HCT116 (cell line): ENCODE measurements around the gene NKX2-8. TPM values are rescaled to one million over a fixed set of nuclear protein-coding genes. Genes with fewer than 3 reads are reported as not detected.

Experiments used
- ATAC-seq: fragments of 200-7000 bp; cut with Tn5 transposase; 2 replicates; pipeline ENCODE4 v1.9.1; 2020; ENCODE audit warnings: mild to moderate bottlenecking, moderate library complexity
- Bru-seq: library from RNA; stranded (reverse); fragments of 400-500 nt; gene quantifications from one replicate; lab custom pipeline; 2021; lab: Mats Ljungman, UMichigan
- BruChase-seq, 2 experiments: library from RNA; stranded (reverse); fragments of 400-500 nt; gene quantifications; one replicate each; lab custom pipeline; 2021; lab: Mats Ljungman, UMichigan
- BruUV-seq: library from RNA; stranded (reverse); fragments of 400-500 nt; replicated peaks from 2 replicates; lab custom pipeline; 2021; lab: Mats Ljungman, UMichigan
- CTCF ChIA-PET: fragments of 300-600 bp; sonication (Branson Sonifier 250); formaldehyde crosslinking; loops from one replicate; lab custom pipeline; 2021; ENCODE audit warnings: antibody characterized with exemption; lab: Charles Lee
- POLR2A ChIA-PET: fragments of 300-600, 350-600 bp; sonication (Branson Sonifier 250); formaldehyde crosslinking; loops from one replicate; lab custom pipeline; 2021; ENCODE audit warnings: antibody characterized with exemption; lab: Charles Lee
- RAD21 ChIA-PET, 2 experiments: fragments of 300-600 bp; sonication (Branson Sonifier 250); formaldehyde crosslinking; loops; one replicate each; lab custom pipeline; 2023; ENCODE audit warnings: low total read pairs in 2 of 2; ENCODE audit not compliant: uncharacterized antibody in 2 of 2, unreplicated experiment in 2 of 2, low non-redundant PET in 1 of 2; lab: Charles Lee
- DNase-seq: peaks from one replicate; pipeline ENCODE4 v3.0.0-alpha.2; 2010; ENCODE audit warnings: low read depth, low spot score
- H2AFZ ChIP-seq: fragments of 200-600 bp; shearing (Covaris generic), sonication (generic); 2 replicates; pipeline ENCODE4 v1.6.1; 2017; ENCODE audit warnings: low read depth, mixed run types, mixed read lengths, antibody characterized with exemption, low read length; ENCODE audit not compliant: poor library complexity, severe bottlenecking
- H3K27ac ChIP-seq: 2 replicates; pipeline ENCODE4 v1.5.1; 2012; ENCODE audit warnings: low read depth, low read length
- H3K27me3 ChIP-seq: fragments of 200-600 bp; sonication (generic); 2 replicates; pipeline ENCODE4 v1.6.1; 2016; ENCODE audit warnings: mixed run types, low read length, mixed read lengths; ENCODE audit not compliant: insufficient read depth
- H3K36me3 ChIP-seq, 2 experiments: fragments of 200-500 bp in 1 of 2; fragments of 200-600 bp in 1 of 2; sonication (Bioruptor generic) in 1 of 2; sonication (generic) in 1 of 2; 2 replicates each; pipeline versions ENCODE4 v1.5.1 to v1.6.1; 2014 to 2016; ENCODE audit warnings: low read length in 2 of 2, inconsistent platforms in 1 of 2, mixed read lengths in 1 of 2, mixed run types in 1 of 2; ENCODE audit not compliant: insufficient read depth in 2 of 2, control insufficient read depth in 1 of 2
- H3K4me1 ChIP-seq, 2 experiments: fragments of 200-600 bp in 1 of 2; sonication (generic) in 1 of 2; 2 replicates each; pipeline versions ENCODE4 v1.5.1 to v1.6.1; 2012 to 2017; ENCODE audit warnings: low read length in 2 of 2, inconsistent platforms in 1 of 2, mild to moderate bottlenecking in 1 of 2, mixed read lengths in 1 of 2, mixed run types in 1 of 2, moderate library complexity in 1 of 2; ENCODE audit not compliant: insufficient read depth in 2 of 2, control insufficient read depth in 1 of 2
- H3K4me2 ChIP-seq: fragments of 200-600 bp; sonication (generic); 2 replicates; pipeline ENCODE4 v1.6.1; 2017; ENCODE audit warnings: mixed run types, low read length, mixed read lengths
- H3K4me3 ChIP-seq, 2 experiments: fragments of 200-600 bp in 1 of 2; sonication (generic) in 1 of 2; replicated peaks in 1 of 2; 2 replicates each; pipeline ENCODE4 v1.5.1; 2011 to 2016; ENCODE audit warnings: low read length in 2 of 2, control low read depth in 1 of 2, low read depth in 1 of 2, mild to moderate bottlenecking in 1 of 2, mixed read lengths in 1 of 2, mixed run types in 1 of 2
- H3K79me2 ChIP-seq: fragments of 200-600 bp; sonication (generic); 2 replicates; pipeline ENCODE4 v1.6.1; 2017; ENCODE audit warnings: mild to moderate bottlenecking, mixed run types, low read length, moderate library complexity, mixed read lengths; ENCODE audit not compliant: insufficient read depth
- H3K9ac ChIP-seq: fragments of 200-600 bp; sonication (generic); 2 replicates; pipeline ENCODE4 v1.6.1; 2016; ENCODE audit warnings: low read length, mixed read lengths
- H3K9me2 ChIP-seq: fragments of 200-600 bp; sonication (generic), shearing (Covaris generic); 2 replicates; pipeline ENCODE4 v1.6.1; 2017; ENCODE audit warnings: mixed run types, mild to moderate bottlenecking, moderate library complexity; ENCODE audit not compliant: insufficient read depth
- H3K9me3 ChIP-seq, 2 experiments: fragments of 200-500 bp in 1 of 2; fragments of 200-600 bp in 1 of 2; sonication (Bioruptor generic) in 1 of 2; sonication (generic) in 1 of 2; 2 replicates each; pipeline ENCODE4 v1.6.1; 2014 to 2017; ENCODE audit warnings: low read length in 2 of 2, mixed read lengths in 2 of 2, inconsistent platforms in 1 of 2, low read depth in 1 of 2, mild to moderate bottlenecking in 1 of 2, mixed run types in 1 of 2, moderate library complexity in 1 of 2; ENCODE audit not compliant: control insufficient read depth in 1 of 2, insufficient read depth in 1 of 2
- H4K20me1 ChIP-seq: fragments of 200-600 bp; sonication (generic), shearing (Covaris generic); 2 replicates; pipeline ENCODE4 v1.6.1; 2017; ENCODE audit warnings: mixed run types, mild to moderate bottlenecking, moderate library complexity; ENCODE audit not compliant: insufficient read depth
- EGR1 ChIP-seq: IDR thresholded peaks from 2 replicates; pipeline ENCODE4 v1.6.1; 2012; ENCODE audit warnings: low read depth
- POLR2AphosphoS5 ChIP-seq: IDR thresholded peaks from 2 replicates; pipeline ENCODE4 v1.6.1; 2011; ENCODE audit warnings: mild to moderate bottlenecking, low read depth, low read length, moderate library complexity
- SIN3A ChIP-seq: IDR thresholded peaks from 2 replicates; pipeline ENCODE4 v1.6.1; 2012; ENCODE audit warnings: low read depth
- SRF ChIP-seq: IDR thresholded peaks from 2 replicates; pipeline ENCODE4 v1.6.1; 2012; ENCODE audit warnings: low read depth
- YY1 ChIP-seq: IDR thresholded peaks from 2 replicates; pipeline ENCODE4 v1.6.1; 2011; ENCODE audit warnings: low read length, low read depth, moderate library complexity, mild to moderate bottlenecking; ENCODE audit not compliant: insufficient replicate concordance; ENCODE audit errors: extremely low read depth
- ZBTB33 ChIP-seq: IDR thresholded peaks from 2 replicates; pipeline ENCODE4 v1.6.1; 2011; ENCODE audit warnings: mild to moderate bottlenecking, low read length, moderate library complexity; ENCODE audit not compliant: insufficient replicate concordance; ENCODE audit errors: extremely low read depth
- intact Hi-C: fragments of 100-400 bp; cut with micrococcal nuclease; formaldehyde crosslinking; loops from 2 replicates; pipeline ENCODE4 v1.10.0; 2022
- long read RNA-seq: library from polyadenylated mRNA; unstranded; transcript quantifications from one replicate; pipeline ENCODE4 v2.0.0, GENCODE V29; 2021; ENCODE audit not compliant: unreplicated experiment
- polyA plus RNA-seq: library from polyadenylated mRNA; unstranded; fragments of >200 nt; gene quantifications from 2 replicates; pipeline ENCODE4 v1.2.1, GENCODE V29; 2012; ENCODE audit warnings: missing spikeins
- total RNA-seq: library from RNA; stranded (reverse); gene quantifications from one replicate; pipeline ENCODE4 v1.2.1, GENCODE V29; 2021; ENCODE audit not compliant: unreplicated experiment

NKX2-8 gene
- total RNA-seq (7.5 TPM), Bru-seq, nascent RNA (percentile 44 among the genes with signal in this experiment), BruChase-seq, experiment 1, labeled RNA remaining after a 6-hour chase (percentile 27 among the genes with signal in this experiment), BruChase-seq, experiment 2, labeled RNA remaining after a 2-hour chase (percentile 40 among the genes with signal in this experiment)
- 4.3 and 6.4 TPM in 2 replicates for polyA plus RNA-seq
- long read RNA-seq, transcript NKX2-8-201 (2 exons, 1,261 nt) = major isoform, 12 of 14 reads
- long read RNA-seq, partial matches to known transcripts = 2 of 14 reads
- long read RNA-seq, other reads (novel, unspliced or antisense) = 0 of 14 reads

- peak; percentile 68 for TF ChIP-seq EGR1
- TF ChIP-seq YY1 = peak; percentile 60
- peak; percentile 61 for TF ChIP-seq POLR2AphosphoS5
- no peak for TF ChIP-seq SRF
- TF ChIP-seq SIN3A = peak; percentile 41; the same call in 1 of the 2 replicates
- TF ChIP-seq ZBTB33 = no peak
- ChIA-PET POLR2A (interaction anchor here (1.4 kb wide), 1 partner anchor 9 kb away, joined by 3 read pairs; no protein-coding TSS in a partner anchor), RAD21 (no interaction called here), CTCF (no interaction called here)
- Histone ChIP-seq H4K20me1 (no peaks in the 10 kb centered on the region), H3K9ac (peak within 1 kb of the TSS; percentile 67), H3K4me1 (peaks cover 0 to 6% of the 10 kb centered on the region in 2 experiments; a peak in 2 of 4 replicates), H3K27ac (peak within 1 kb of the TSS; percentile 58; the same call in 1 of the 2 replicates), H3K27me3 (no peaks in the 10 kb centered on the region), H3K79me2 (no peaks in the 10 kb centered on the region), H3K36me3 (no peaks in the 10 kb centered on the region; a peak in 1 of 4 replicates), H3K4me2 (peak within 1 kb of the TSS; percentile 85), H2AFZ (no peak within 1 kb of the TSS), H3K9me2 (no peaks in the 10 kb centered on the region), H3K4me3 (peak within 1 kb of the TSS; percentile 80 to 84), H3K9me3 (no peaks in the 10 kb centered on the region)
- intact Hi-C loops = no loop called here
- ATAC-seq = peak; percentile 94
- DNase-seq = peak; percentile 21
- no TSS peak for BruUV-seq
Observed at GRCh38 chr14:36582011-36582873, at the start of gene NKX2-8. NKX2-8 (minus strand) TSS chr14:36582614; CDS start chr14:36582389, 225 bp downstream.
